Left lobe of liver (tissue), 2 donors: ENCODE measurements around the gene ASTN2. TPM values are rescaled to one million over a fixed set of nuclear protein-coding genes. Genes with fewer than 3 reads are reported as not detected.
"Not testable (repeated sequence)": the region's sequence is repeated elsewhere in the genome, so short reads cannot be mapped to it uniquely, and the experiment has no call there.

Experiments
- ATAC-seq: fragments of 200-7000 bp; cut with Tn5 transposase; one replicate; pipeline ENCODE4 v1.9.1; 2020; ENCODE audit warnings: mild to moderate bottlenecking, moderate library complexity
- DNase-seq: peaks from one replicate; pipeline ENCODE4 v3.0.0-alpha.2; 2020; ENCODE audit warnings: low spot score
- total RNA-seq: library from RNA; stranded (reverse); gene quantifications from one replicate; pipeline ENCODE4 v1.2.1, GENCODE V29; 2021
- donor health status: DM: no; HTN: no; CAD: no; lungs with moderate emphysema.
- donor health status: DM: no; HTN: yes; CAD: no.

The ASTN2 gene
- total RNA-seq, 1 donor from 2014 or later = 2.9 TPM

GRCh38 chr9:117088140-117088539 lies 326.7 kb downstream of the ASTN2 start:
- no peak for DNase-seq
- no peak for ATAC-seq

DNA sequence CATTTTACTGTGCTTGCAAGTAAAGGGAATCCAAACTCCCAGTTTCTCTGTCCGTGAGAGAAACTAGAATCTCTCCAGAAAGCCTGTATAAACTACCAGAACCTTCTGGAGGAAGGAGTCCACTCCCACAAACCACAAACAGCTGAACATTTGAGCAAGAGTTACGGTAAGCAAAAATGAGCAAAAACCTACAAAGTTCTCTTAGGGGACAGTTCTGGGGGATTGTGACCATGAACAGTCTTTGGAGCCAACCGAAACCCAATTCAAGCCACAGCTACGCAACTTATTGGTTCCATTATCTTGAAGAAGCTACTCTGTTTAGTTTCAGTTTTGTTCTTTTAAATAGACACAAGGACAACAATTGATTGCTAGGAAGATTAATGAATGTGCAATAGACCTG lies 330.6 kb downstream of the ASTN2 start:
- ATAC-seq (no peak), DNase-seq (no peak)

DNA sequence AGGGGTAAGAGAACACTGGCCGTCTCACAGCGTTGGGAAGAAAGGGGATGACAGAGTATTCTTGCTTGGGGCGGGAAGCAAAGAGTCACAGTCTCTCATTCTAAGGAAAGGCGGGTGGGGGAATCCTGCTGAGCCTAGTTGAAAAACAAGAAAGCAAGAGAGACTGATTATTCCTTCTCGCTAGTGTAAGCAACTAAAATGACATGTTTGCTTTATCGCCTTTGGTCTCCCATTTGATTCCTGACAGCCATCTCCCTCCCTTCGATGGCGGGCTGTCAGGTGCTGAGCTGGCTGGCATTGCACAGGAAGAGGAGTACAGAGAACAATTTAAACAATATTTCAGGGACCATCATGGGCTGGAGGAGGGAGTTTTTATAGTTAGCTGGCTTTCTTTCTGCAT lies 331.3 kb downstream of the ASTN2 start:
- no peak for DNase-seq
- ATAC-seq = no peak

- DNase-seq (no peak), ATAC-seq (no peak)
Measured at GRCh38 chr9:117081641-117082317, 333.1 kb downstream of the ASTN2 start.

GRCh38 chr9:117080765-117081390 lies 334.0 kb downstream of the ASTN2 start:
- ATAC-seq = no peak

DNA sequence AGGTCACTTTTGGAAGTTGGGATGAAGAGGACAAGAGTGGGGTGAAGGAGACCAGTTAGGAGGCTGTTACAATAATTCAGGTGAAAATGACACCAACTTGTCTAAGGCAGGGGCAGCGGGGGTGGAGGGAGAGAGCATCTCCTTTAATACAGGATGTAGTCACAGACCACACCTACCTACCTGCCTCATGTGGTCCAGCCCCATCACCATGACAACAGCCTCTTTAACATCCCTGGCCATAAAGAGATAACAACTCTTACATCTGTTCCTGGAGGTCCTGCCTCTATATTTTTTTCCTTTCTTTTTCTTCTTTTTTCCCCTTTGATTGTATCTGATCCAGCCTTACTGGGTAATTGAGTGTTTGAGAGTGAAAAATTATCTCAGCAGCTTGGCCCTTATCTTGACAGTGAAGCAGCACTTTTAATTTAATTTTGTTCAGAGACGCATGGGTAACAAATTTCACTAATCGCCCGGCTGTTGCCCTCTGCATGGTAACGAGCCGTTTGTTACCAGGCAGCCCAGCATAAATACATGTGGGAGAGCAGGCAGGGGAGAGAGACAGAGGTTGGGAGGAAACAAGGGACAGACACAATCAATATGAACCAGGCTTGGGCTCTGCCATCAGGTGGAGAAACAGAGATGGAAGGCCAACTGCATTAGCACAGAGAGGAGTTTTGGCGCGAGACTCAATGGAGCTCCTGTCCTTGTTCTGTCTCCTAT lies 338.1 kb downstream of the ASTN2 start:
- no peak for ATAC-seq
- no peak for DNase-seq

More at GRCh38 chr9:117080765-117081390, 334.0 kb downstream of the ASTN2 start:
- DNase-seq = no peak

DNA sequence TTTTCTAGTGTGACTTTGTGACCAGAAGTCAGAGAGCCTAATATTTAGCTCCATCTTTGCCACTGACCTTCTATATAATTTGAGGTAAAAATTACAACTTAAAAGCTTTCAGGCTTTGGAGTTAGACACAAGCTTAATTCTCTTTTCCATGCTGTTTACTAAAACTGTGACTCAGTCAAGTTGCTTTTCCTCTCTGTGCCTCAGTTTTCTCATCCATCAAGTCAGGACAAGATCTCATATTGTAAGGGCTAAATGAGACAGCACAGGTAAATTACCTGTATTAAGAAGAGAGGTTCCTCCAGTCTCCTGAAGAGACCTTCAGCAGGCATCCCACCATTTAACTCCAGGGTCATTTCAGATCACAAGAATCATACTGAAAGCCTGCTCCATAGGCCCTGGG lies 339.2 kb downstream of the ASTN2 start:
- ATAC-seq = no peak
- no peak for DNase-seq

GRCh38 chr9:117074784-117075520 lies 339.9 kb downstream of the ASTN2 start:
- ATAC-seq (no peak), DNase-seq (no peak)

- DNase-seq (no peak), ATAC-seq (no peak)
Measured at GRCh38 chr9:117074342-117074662, 340.6 kb downstream of the ASTN2 start.

DNA sequence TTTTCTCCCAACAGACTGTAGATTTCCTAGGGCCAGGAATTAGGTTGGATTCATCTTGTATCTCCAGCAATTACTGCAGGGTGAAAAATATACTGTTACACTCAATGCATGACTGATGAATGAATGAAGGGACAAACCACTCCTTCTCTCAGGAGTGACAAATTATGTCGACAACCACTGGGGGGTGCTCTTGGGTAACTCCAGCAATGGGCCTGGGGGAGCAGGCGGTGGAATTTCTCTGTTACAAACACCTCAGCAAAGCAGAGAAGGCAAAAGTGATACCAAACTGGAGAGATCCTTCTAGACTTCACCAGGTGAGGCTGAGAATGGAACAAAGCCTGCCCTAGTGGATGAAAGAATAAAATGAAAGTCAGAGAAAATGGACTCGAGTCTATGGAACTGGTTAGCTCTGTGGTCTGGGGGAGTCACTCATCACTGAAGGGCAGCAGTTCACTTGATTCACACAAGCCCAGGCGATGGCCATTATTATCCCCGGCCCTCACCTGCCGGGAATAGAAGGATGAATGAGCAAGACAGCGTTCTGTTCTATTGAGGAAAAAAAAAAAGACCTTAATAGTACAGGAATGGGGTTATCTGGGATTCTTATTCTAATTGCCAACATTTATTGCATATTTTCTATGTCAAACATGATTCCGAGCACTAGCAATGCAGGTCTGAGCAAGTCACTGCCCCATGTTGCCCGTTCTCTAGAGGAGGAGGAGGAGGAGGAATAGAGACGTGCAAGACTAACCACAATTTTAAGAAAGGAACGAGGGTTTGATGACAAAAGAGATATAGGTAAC lies 341.1 kb downstream of the ASTN2 start:
- ATAC-seq (no peak), DNase-seq (no peak)

DNA sequence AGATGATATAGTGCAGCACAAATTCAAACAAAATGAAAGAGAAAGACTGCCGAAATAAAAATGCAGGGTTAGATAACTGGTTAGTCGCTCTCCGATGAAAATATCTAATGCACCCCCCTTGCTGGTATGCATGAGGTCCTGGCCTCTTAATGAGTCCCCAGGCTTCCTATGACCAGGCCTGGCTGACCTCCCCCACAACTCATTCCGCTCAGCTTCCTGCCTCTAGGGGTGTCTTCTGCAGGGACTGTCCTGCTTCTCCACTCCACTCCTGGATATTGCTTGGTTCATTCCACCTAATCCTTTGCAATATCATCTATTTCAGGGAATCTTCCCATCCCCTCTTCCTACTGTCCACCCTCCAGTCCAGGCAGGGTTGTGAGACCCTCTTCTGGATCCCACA lies 341.8 kb downstream of the ASTN2 start:
- DNase-seq (no peak), ATAC-seq (no peak)

GRCh38 chr9:117072216-117072615 lies 342.6 kb downstream of the ASTN2 start:
- DNase-seq (no peak), ATAC-seq (no peak)

- DNase-seq, ATAC-seq: not testable (repeated sequence)
Measured at GRCh38 chr9:117071673-117072207, 343.1 kb downstream of the ASTN2 start.

DNA sequence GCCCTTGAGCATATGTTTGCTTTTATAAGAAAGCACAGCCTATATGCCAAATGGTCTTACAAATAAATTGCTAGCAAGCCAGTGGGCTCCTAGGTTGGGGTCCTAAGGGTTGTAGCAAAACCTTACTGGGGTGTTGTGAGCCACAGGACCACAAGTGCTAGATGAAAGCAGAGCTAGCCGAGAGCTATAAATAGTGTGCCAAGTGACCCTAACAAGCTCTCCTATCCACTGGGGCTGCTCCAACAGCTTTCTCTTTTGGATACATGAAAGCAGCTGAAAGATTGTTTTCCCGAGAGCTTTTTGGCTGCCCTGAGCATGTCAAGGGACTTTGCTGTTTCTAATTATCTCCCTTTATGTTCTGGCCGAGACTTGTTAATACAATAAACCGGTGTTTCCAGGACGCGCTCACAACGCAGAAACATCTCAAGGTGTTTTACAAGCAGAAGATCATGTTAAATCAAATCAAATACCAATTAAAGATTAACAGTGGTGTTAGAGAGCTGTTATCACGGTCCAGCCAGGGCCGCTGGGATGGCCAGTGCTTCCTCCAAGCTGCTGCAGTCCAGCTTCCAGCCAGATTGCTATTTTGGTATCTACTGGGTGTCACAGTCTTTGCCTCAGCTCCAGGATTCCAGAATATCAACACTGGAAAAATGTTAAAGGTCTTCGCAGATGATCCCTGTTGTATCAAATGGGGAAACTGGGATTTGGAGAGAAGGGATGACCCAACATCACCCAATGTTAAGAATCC lies 351.0 kb downstream of the ASTN2 start:
- no peak for DNase-seq

DNA sequence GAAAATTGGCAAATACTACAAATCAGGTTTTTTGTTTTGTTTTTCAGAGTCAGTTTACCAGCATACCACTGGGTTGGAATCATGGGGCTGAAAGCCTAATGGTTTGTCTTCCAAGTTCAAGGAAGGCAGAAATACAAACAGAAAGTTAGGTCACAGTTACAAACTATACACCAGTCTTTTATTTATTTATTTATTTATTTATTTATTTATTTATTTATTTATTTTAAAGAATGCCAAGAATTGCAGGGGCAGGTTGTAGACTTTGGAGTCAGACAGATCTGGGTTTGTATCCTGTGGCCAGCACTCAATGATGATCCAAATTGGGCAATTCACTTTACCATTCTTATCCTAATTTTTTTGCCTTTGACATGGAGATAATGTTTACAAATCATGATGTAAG lies 353.9 kb downstream of the ASTN2 start:
- ATAC-seq = no peak
- no peak for DNase-seq

More for the DNA sequence above, 351.0 kb downstream of the ASTN2 start:
- no peak for ATAC-seq

DNA sequence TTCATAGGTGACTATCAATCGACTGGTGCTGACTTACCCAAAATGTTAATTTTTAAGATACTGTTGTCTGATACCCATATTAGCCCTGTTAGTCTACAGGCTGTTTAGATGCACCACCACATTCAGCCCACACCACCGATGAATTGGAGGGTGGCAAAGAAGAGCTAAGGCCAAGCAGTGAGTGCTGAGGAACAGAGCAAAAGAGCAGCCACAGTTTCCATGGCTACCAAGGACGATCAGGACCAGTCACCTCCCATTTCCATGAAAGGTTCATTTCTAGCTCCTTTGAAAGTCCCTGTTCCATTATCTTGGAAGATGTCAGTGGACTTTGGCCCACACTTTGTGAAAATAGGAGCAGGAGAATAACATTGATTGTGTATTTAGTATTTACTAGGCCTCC lies 364.9 kb downstream of the ASTN2 start:
- DNase-seq (no peak), ATAC-seq (no peak)

GRCh38 chr9:117046666-117047327 lies 368.1 kb downstream of the ASTN2 start:
- DNase-seq (no peak), ATAC-seq (no peak)

DNA sequence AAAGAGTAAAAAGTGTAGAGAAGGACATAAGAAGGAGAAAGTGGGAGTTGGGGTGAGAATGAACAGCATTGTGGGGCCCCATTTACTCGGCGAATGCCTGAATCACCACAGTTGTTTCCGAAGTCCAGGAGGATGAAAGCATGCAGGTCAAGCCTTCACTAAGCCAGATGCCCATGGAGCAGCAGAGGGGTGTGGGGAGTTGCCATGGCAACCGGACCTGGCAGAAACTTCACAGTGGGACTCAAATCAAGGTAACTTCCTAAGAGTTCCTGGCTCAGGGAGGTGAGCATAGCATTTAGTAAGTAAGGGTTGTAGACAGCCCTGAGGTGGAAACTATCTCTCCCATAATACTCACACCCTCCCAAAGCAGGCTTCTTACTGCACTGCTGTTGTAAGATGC lies 370.6 kb downstream of the ASTN2 start:
- DNase-seq = no peak
- no peak for ATAC-seq

DNA sequence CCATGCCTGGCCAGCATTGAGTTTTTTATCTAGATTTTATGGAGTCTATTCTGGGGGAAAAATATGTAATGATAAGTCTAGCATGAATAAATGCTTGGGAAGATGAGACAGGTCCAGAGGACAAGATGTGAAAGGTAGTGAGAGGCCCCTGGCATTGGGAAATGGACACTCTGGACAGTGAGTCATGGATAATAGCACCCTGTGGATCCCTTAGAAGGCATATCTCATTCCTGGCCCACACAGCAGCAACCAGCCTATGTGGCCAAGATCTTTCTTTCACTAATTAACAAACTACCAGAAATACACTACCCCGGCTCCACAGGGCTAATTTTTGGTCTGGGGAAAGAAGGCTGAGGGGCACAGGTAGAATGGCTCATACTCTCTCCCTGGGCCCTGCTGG lies 371.7 kb downstream of the ASTN2 start:
- ATAC-seq (no peak), DNase-seq (no peak)
